ENCODE results near the gene DNAH2.

GRCh38 chr17:7697828-7698588, 19.5 kb upstream of the DNAH2 start:
- TF ChIP-seq JUNB (IDR thresholded peaks at IDR 0.05; ENCODE audit: unreplicated experiment) (no peak), CTCF (conservative IDR thresholded peaks at IDR 0.05; ENCODE audit: low read depth in 2 of 2) (no peak), NANOG (IDR thresholded peaks at IDR 0.05; ENCODE audit: borderline replicate concordance) (no peak)

All from GM23338 (cell line).